Urinary bladder (tissue), 4 donors: ENCODE data around the gene ADAM23. TPM values are rescaled to one million over a fixed set of nuclear protein-coding genes. Genes with fewer than 3 reads are reported as not detected.

ENCODE experiments used
- DNase-seq: peaks from one replicate; pipeline ENCODE4 v3.0.0-alpha.2; 2015; ENCODE audit errors: extremely low spot score
- H3K27ac ChIP-seq: one replicate; pipeline ENCODE4 v1.5.1; 2013; ENCODE audit warnings: low read depth, mild to moderate bottlenecking, moderate library complexity
- H3K36me3 ChIP-seq: one replicate; pipeline ENCODE4 v1.6.1; 2013; ENCODE audit warnings: mild to moderate bottlenecking, moderate library complexity; ENCODE audit not compliant: insufficient read depth
- H3K4me1 ChIP-seq: one replicate; pipeline ENCODE4 v1.6.1; 2013; ENCODE audit warnings: mild to moderate bottlenecking, moderate library complexity; ENCODE audit not compliant: insufficient read depth
- H3K4me3 ChIP-seq: one replicate; pipeline ENCODE4 v1.5.1; 2013; ENCODE audit warnings: low read depth, low read length
- WGBS: extraction: QIAGEN DNeasy Blood & Tissue Kit; methylation state at CpG from one replicate; pipeline ENCODE4 v1.1.7; 2013; 5-methylcytosine and 5-hydroxymethylcytosine counted together
- polyA plus RNA-seq: library from polyadenylated mRNA; stranded (reverse); fragments of 200-250 nt; gene quantifications from one replicate; pipeline ENCODE4 v1.2.3, GENCODE V29; 2013
- total RNA-seq: library from RNA; depleted of rRNA; stranded (reverse); fragments of >200 nt; gene quantifications from one replicate; pipeline ENCODE4 v1.2.3, GENCODE V29; 2014
- donor health status: healthy with polysubstance abuse.
- donor health status: healthy.

Gene ADAM23
- total and polyA plus RNA-seq, 2 donors = 2.4 to 7.4 TPM

DNA sequence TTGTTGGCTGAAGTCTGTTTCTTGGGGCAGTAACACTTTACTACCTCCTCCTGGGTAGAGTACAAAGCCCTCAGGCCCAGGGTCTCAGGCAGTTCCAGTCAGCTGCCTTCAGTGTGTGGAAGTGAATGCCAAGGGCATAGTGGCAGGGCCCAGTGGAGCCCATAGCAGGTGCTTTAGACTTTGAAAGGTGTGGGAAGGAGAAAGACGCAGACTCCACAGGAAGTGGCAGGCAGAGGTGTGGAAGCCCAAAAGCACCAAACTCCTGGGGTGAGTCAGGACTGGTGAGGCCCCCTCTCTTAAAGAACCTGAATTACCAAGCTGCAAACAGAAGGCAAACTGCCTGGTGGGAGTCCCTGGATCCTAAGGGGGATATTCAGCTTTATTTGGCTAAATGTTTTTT is 45.3 kb downstream of the ADAM23 start:
- H3K4me1 ChIP-seq = no peaks in the 10 kb centered on the region
- no peak overlapping the region for H3K4me3 ChIP-seq
- no peak overlapping the region for H3K27ac ChIP-seq
- no peaks in the 10 kb centered on the region for H3K36me3 ChIP-seq
- no peak for DNase-seq
- WGBS = 79% methylated on average over 1 of the region's 1 CpG

DNA sequence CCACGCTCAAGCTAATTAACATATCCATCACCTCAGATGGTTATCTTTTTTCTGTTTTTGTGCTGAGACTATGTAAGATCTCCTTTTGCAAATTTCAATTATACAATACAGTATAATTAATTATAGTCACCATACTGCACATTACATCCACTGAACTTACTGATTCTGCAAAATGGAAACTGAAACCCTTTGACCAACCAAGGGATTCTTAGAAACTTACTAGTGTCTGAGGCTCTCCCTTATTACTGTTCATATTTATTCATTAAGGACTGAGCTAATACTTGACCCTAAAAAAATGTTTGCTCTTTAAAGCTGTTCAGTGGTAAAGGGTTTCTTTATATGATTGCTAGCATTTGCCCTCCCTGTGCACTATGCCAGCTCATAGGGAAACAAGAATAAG is 50.7 kb downstream of the ADAM23 start:
- Histone ChIP-seq H3K27ac (no peak overlapping the region), H3K36me3 (no peaks in the 10 kb centered on the region), H3K4me3 (no peak overlapping the region), H3K4me1 (no peaks in the 10 kb centered on the region)
- DNase-seq = no peak
- 88% methylated on average over 1 of the region's 1 CpG for WGBS

- no peak for DNase-seq
- Histone ChIP-seq H3K4me1 (no peaks in the 10 kb centered on the region), H3K4me3 (no peak overlapping the region), H3K36me3 (no peaks in the 10 kb centered on the region), H3K27ac (no peak overlapping the region)
- WGBS = 80% methylated on average over 4 of the region's 4 CpGs
Measured at GRCh38 chr2:206502729-206503128, 59.4 kb downstream of the ADAM23 start.

- Histone ChIP-seq H3K4me3 (no peak overlapping the region), H3K4me1 (no peaks in the 10 kb centered on the region), H3K36me3 (no peaks in the 10 kb centered on the region), H3K27ac (no peak overlapping the region)
- no peak for DNase-seq
- 66% methylated on average over 2 of the region's 2 CpGs for WGBS
Measured at GRCh38 chr2:206511283-206511682, 68.0 kb downstream of the ADAM23 start.

DNA sequence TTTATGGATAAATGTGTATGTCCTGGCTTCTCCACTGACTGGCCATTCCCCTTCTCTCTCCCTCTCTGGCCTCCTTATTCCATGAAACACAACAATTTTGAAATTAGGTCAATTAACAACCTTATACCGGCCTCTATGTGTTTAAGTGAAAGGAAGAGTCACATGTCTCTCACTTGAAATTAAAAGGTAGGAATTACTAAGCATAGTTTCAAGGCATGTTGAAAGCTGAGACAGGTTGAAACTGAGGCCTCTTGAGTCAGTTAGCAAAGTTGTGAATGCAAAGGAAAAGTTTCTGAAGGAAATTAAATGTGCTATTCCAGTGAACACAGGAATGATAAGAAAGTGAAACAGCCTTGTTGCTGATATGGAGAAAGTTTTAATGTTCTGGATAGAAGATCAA is 69.7 kb downstream of the ADAM23 start:
- H3K4me3 ChIP-seq = no peak overlapping the region
- H3K4me1 ChIP-seq = no peaks in the 10 kb centered on the region
- H3K27ac ChIP-seq = no peak overlapping the region
- no peaks in the 10 kb centered on the region for H3K36me3 ChIP-seq
- DNase-seq = no peak
- WGBS = 82% methylated on average over 1 of the region's 1 CpG

- H3K4me1 ChIP-seq = no peaks in the 10 kb centered on the region
- DNase-seq = no peak
- WGBS = 80% methylated on average over 1 of the region's 1 CpG
- H3K36me3 ChIP-seq = no peaks in the 10 kb centered on the region
- H3K27ac ChIP-seq = no peak overlapping the region
- no peak overlapping the region for H3K4me3 ChIP-seq
Measured at GRCh38 chr2:206515580-206515979, 72.2 kb downstream of the ADAM23 start.

DNA sequence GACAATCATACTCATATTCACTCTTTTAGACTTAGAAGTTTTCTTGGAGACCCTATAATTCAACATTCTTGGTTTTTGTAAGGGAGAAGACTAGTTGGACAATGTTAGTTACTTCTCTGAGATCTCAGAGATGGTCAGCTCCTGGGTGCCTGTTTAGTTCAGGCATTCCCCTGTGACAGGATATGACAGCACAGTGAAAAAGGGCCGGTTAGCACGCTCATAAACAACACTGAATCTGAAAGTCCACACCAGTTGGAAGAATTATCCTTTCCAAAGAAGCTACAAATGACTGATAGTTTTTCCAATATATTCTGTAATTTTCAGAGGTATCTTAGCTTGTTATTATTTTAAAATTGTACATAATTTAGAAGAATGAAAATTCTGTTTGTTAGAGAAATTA is 75.7 kb downstream of the ADAM23 start:
- Histone ChIP-seq H3K27ac (no peak overlapping the region), H3K36me3 (no peaks in the 10 kb centered on the region), H3K4me1 (no peaks in the 10 kb centered on the region), H3K4me3 (no peak overlapping the region)
- 80% methylated on average over 2 of the region's 2 CpGs for WGBS
- DNase-seq = no peak

- 67% methylated on average over 3 of the region's 3 CpGs for WGBS
- Histone ChIP-seq H3K27ac (no peak overlapping the region), H3K4me1 (no peaks in the 10 kb centered on the region), H3K4me3 (no peak overlapping the region), H3K36me3 (no peaks in the 10 kb centered on the region)
- DNase-seq = no peak
Measured at GRCh38 chr2:206520450-206520849, 77.1 kb downstream of the ADAM23 start.

DNA sequence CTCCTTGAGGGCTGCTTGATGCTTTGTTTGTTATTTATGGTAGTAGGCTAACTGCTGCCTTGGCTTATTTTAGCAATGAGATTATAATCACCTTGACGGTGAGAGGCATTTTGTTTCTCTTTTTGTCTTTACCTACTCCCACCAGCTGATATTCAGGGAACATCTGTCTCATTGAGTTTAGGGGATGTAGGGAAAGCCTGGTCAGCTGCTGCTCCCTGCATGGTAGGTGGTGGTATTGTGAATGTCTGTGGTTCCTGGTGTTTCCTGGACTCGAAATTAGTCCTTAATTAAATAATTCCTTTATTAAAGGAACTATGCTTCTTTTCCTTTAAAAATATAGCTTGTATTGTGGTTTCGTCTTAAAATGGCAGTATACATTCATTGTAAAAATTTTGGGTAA is 77.8 kb downstream of the ADAM23 start:
- 65% methylated on average over 3 of the region's 3 CpGs for WGBS
- Histone ChIP-seq H3K27ac (no peak overlapping the region), H3K36me3 (no peaks in the 10 kb centered on the region), H3K4me3 (no peak overlapping the region), H3K4me1 (no peaks in the 10 kb centered on the region)
- DNase-seq = no peak

GRCh38 chr2:206521612-206522011 is 78.3 kb downstream of the ADAM23 start:
- H3K36me3 ChIP-seq = no peaks in the 10 kb centered on the region
- H3K4me3 ChIP-seq = no peak overlapping the region
- H3K4me1 ChIP-seq = no peaks in the 10 kb centered on the region
- H3K27ac ChIP-seq = no peak overlapping the region
- 81% methylated on average over 1 of the region's 1 CpG for WGBS
- DNase-seq = no peak

DNA sequence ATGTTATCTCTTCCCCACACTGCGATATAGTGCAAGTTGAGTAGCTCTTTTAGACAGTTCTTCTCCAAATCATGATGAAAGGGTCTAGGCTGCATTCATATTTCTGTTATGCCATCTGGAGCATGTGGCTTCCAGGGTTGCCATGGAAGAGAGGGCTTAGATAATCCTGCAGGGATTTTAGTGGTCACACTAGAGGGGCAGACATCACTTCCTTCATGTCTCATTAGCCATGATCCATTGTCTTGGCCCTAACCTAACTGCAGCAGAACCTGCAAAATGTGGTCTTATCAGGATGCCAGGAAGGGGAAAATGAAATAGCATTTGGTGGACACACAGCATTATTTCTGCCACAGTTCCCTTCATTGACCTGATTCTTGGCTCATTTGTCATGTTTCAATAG is 83.1 kb downstream of the ADAM23 start:
- 51% methylated on average over 1 of the region's 1 CpG for WGBS
- no peaks in the 10 kb centered on the region for H3K36me3 ChIP-seq
- H3K4me1 ChIP-seq = no peaks in the 10 kb centered on the region
- no peak overlapping the region for H3K4me3 ChIP-seq
- no peak for DNase-seq
- no peak overlapping the region for H3K27ac ChIP-seq

DNA sequence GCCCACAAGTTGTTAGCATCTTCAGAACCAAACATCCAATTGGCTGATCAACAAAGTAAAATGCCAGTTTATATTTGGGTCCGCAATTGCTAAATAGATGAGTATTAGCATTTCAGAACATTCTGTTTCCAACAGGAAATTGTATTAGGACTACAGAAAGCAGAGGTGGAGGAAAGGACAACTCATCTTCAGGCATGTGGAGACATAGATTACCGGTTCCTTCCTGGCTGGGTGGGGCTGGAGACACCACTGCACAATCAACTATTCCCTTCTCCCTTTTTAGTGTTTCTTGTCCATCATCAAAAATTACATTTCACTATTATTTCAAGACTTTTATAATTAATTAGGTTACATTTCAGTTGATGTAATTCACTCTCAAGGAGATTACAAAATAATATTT is 83.8 kb downstream of the ADAM23 start:
- no peak overlapping the region for H3K27ac ChIP-seq
- 88% methylated on average over 2 of the region's 2 CpGs for WGBS
- no peak for DNase-seq
- H3K4me3 ChIP-seq = no peak overlapping the region
- H3K4me1 ChIP-seq = no peaks in the 10 kb centered on the region
- H3K36me3 ChIP-seq = no peaks in the 10 kb centered on the region

DNA sequence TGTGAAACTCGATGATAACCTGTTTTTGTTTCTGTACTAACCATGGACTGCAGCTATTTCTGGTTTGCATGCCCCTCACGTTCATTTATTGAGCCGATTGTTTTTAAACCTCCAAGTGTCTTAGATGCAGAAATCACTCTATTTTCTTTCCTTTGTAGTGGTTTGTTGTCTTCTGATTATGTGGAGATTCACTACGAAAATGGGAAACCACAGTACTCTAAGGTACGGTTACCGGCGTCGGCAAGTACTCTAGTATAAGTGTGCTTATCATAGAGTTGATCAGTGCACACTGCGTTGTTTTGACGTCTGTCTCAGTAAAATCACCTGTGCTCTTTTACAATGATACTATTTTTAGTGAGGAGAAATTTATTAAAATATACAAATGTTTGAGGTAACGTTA is 87.4 kb downstream of the ADAM23 start:
- no peaks in the 10 kb centered on the region for H3K36me3 ChIP-seq
- H3K4me3 ChIP-seq = no peak overlapping the region
- 72% methylated on average over 11 of the region's 11 CpGs for WGBS

GRCh38 chr2:206531996-206532543 is 88.7 kb downstream of the ADAM23 start:
- WGBS = 24% methylated on average over 3 of the region's 3 CpGs
- Histone ChIP-seq H3K4me3 (no peak overlapping the region), H3K4me1 (no peaks in the 10 kb centered on the region), H3K27ac (no peak overlapping the region), H3K36me3 (no peaks in the 10 kb centered on the region)
- no peak for DNase-seq

More for the DNA sequence above, 87.4 kb downstream of the ADAM23 start:
- no peak for DNase-seq
- Histone ChIP-seq H3K4me1 (no peaks in the 10 kb centered on the region), H3K27ac (no peak overlapping the region)

GRCh38 chr2:206533977-206534376 is 90.6 kb downstream of the ADAM23 start:
- Histone ChIP-seq H3K36me3 (no peaks in the 10 kb centered on the region), H3K27ac (no peak overlapping the region), H3K4me3 (no peak overlapping the region), H3K4me1 (no peaks in the 10 kb centered on the region)
- DNase-seq = no peak
- 92% methylated on average over 1 of the region's 1 CpG for WGBS
